ENCODE measurements around the gene GPR35.
"Not testable (repeated sequence)": the region's sequence is repeated elsewhere in the genome, so short reads cannot be mapped to it uniquely, and the experiment has no call there.

The GPR35 gene

DNA sequence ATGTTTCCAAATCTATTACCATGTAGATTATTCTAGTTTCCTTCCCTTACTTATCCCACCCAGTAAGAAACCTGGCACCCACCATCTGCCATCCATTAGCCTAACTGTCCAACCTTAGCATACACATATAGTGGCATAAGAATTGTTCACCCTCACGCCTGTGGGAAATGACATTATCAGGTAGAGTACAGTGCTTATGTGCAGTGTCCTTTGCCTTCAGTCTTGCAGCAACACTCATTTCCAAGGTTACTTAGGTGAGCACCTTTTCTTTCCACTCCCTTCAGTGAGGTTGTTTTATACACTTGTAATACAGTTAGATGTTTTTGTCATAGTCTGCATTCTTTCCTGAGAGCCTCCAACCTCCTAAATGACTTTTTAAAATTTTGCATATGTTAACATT is 39.3 kb downstream of the GPR35 start:
- DNase-seq = no peak

- no peak for DNase-seq
Observed at GRCh38 chr2:240670402-240670801, 45.1 kb downstream of the GPR35 start.

DNA sequence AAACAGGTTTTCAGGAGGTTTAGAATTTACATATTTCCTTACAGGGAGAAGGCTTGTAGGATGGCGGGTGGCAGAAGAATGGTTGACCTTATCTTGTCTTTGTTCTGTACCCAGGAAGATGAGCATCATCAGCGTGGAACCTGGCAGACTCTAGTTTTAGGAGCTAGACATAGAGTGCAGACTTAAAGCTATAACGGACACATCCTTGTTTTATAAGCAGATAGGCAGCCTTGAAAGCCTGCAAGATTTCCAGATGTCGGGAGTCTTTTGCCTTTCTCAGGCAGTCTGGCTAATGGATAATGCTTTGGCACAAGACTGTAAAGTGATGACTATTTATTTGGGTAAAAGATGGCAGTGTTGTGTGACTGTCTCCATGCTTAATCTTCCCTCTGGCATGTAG is 45.7 kb downstream of the GPR35 start:
- DNase-seq = no peak

GRCh38 chr2:240672076-240672700 is 46.9 kb downstream of the GPR35 start:
- no peak for DNase-seq

DNA sequence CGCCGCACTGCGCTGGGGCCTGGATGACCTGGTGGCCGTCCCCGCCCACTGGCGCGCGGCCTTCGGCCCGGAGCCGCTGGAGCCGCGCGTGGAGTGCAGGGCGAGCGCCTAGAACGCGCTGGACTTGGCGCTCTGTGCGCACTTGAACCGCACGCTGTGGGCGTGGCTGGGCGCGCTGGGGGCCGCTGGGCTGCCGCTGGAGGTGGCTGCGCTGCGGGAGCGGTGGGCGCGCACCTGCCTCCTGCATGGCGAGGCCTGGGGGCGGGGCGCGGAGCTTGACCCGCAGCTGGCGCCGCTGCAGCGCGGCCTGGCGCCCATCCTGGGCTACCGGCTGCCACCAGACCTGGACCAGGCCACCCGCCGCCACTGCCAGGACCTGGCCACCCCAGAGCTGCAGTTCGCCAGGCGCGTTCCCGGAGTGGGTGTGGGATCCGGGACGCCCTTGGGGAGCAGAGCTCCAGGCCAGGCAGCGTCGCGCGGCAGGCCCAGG is 47.5 kb downstream of the GPR35 start:
- DNase-seq = no peak

GRCh38 chr2:240674461-240675184 is 49.3 kb downstream of the GPR35 start:
- peak in 1 of 2 experiments; percentile 17 for DNase-seq

DNA sequence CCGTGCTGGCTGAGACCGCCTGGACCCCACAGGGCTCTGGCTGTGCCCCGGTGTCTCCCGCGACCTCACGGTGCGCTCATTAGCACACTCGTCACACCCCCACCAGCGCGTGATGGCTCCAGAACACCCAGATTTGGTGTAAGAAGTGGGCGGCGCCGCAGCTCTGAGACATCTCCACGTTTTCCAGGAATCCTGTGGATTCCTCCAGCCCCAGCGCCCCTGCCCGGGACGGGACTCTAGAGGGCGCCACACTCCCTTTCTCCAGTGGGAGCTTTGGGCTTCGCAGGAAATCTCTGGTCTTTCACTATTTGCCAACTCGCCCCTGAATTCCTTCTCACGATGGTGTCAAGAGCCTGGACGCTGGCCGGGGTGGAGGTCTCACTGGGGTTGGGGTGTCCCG is 50.1 kb downstream of the GPR35 start:
- DNase-seq = not testable (repeated sequence)

GRCh38 chr2:240678043-240678442 is 52.8 kb downstream of the GPR35 start:
- not testable (repeated sequence) for DNase-seq

DNA sequence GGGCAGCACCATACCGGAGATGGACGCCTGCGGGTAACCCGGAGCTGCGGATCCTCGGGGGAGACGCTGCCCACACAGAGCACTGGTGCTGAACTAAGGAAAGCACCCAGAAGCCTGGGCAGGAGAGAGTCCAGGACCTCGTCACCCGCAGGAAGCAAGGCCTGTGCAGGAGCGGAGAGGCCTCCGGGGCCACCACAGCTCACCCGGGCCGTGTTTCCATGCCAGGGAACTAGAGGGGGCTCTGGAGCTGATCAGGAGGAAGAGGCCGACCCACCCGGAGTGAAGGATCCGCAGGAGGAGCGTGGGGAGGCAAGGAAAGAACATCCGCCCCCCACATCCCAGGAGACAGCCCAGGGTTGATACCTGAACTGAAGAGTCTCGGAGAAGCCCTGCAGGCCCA is 53.6 kb downstream of the GPR35 start:
- not testable (repeated sequence) for DNase-seq

- not testable (repeated sequence) for DNase-seq
Observed at GRCh38 chr2:240680185-240680584, 54.9 kb downstream of the GPR35 start.

Data from NCI-H524 (cell line).